ENCODE measurements around the gene CD59.
"Not testable (repeated sequence)": the region's sequence is repeated elsewhere in the genome, so short reads cannot be mapped to it uniquely, and the experiment has no call there.

The CD59 gene

GRCh38 chr11:33689501-33689900 lies 46.7 kb downstream of the CD59 start:
- Histone ChIP-seq H3K9me3 (ENCODE audit: control insufficient read depth, low read depth, low read length) (no peaks in the 10 kb centered on the region), H3K27me3 (ENCODE audit: control insufficient read depth, insufficient read depth, low read length) (no peaks in the 10 kb centered on the region), H3K4me3 (ENCODE audit: low read length) (no peak overlapping the region), H3K36me3 (ENCODE audit: control insufficient read depth, low read depth, low read length) (no peaks in the 10 kb centered on the region), H3K4me1 (ENCODE audit: control insufficient read depth, low read depth, low read length) (peaks cover 19% of the 10 kb centered on the region), H3K27ac (ENCODE audit: low read length) (no peak overlapping the region), H3K9ac (ENCODE audit: low read length) (no peak overlapping the region)

- Histone ChIP-seq H3K27ac (ENCODE audit: low read length) (no peak overlapping the region), H3K27me3 (ENCODE audit: control insufficient read depth, insufficient read depth, low read length) (no peaks in the 10 kb centered on the region), H3K9ac (ENCODE audit: low read length) (no peak overlapping the region), H3K4me3 (ENCODE audit: low read length) (no peak overlapping the region), H3K4me1 (ENCODE audit: control insufficient read depth, low read depth, low read length) (peaks cover 23% of the 10 kb centered on the region), H3K36me3 (ENCODE audit: control insufficient read depth, low read depth, low read length) (no peaks in the 10 kb centered on the region), H3K9me3 (ENCODE audit: control insufficient read depth, low read depth, low read length) (no peaks in the 10 kb centered on the region)
Observed at GRCh38 chr11:33689085-33689484, 47.1 kb downstream of the CD59 start.

- Histone ChIP-seq H3K9me3 (ENCODE audit: control insufficient read depth, low read depth, low read length) (no peaks in the 10 kb centered on the region), H3K9ac (ENCODE audit: low read length) (no peak overlapping the region), H3K36me3 (ENCODE audit: control insufficient read depth, low read depth, low read length) (no peaks in the 10 kb centered on the region), H3K27ac (ENCODE audit: low read length) (no peak overlapping the region), H3K4me3 (ENCODE audit: low read length) (no peak overlapping the region), H3K4me1 (ENCODE audit: control insufficient read depth, low read depth, low read length) (peaks cover 27% of the 10 kb centered on the region), H3K27me3 (ENCODE audit: control insufficient read depth, insufficient read depth, low read length) (no peaks in the 10 kb centered on the region)
Observed at GRCh38 chr11:33687733-33688479, 48.3 kb downstream of the CD59 start.

- Histone ChIP-seq H3K36me3 (ENCODE audit: control insufficient read depth, low read depth, low read length) (no peaks in the 10 kb centered on the region), H3K4me1 (ENCODE audit: control insufficient read depth, low read depth, low read length) (peaks cover 13% of the 10 kb centered on the region), H3K27ac (ENCODE audit: low read length) (no peak overlapping the region), H3K9ac (ENCODE audit: low read length) (no peak overlapping the region), H3K9me3 (ENCODE audit: control insufficient read depth, low read depth, low read length) (no peaks in the 10 kb centered on the region), H3K4me3 (ENCODE audit: low read length) (no peak overlapping the region), H3K27me3 (ENCODE audit: control insufficient read depth, insufficient read depth, low read length) (no peaks in the 10 kb centered on the region)
Observed at GRCh38 chr11:33685082-33685481, 51.1 kb downstream of the CD59 start.

GRCh38 chr11:33684003-33684706 lies 52.1 kb downstream of the CD59 start:
- Histone ChIP-seq H3K4me1 (ENCODE audit: control insufficient read depth, low read depth, low read length) (peaks cover 13% of the 10 kb centered on the region), H3K9ac (ENCODE audit: low read length) (no peak overlapping the region), H3K4me3 (ENCODE audit: low read length) (no peak overlapping the region), H3K9me3 (ENCODE audit: control insufficient read depth, low read depth, low read length) (no peaks in the 10 kb centered on the region), H3K27ac (ENCODE audit: low read length) (no peak overlapping the region), H3K36me3 (ENCODE audit: control insufficient read depth, low read depth, low read length) (no peaks in the 10 kb centered on the region), H3K27me3 (ENCODE audit: control insufficient read depth, insufficient read depth, low read length) (no peaks in the 10 kb centered on the region)

GRCh38 chr11:33682446-33682845 lies 53.8 kb downstream of the CD59 start:
- no peak overlapping the region for H3K9ac ChIP-seq (ENCODE audit: low read length)
- no peaks in the 10 kb centered on the region for H3K36me3 ChIP-seq (ENCODE audit: control insufficient read depth, low read depth, low read length)
- H3K4me3 ChIP-seq (ENCODE audit: low read length): no peak overlapping the region
- H3K27ac ChIP-seq (ENCODE audit: low read length): no peak overlapping the region
- H3K27me3 ChIP-seq (ENCODE audit: control insufficient read depth, insufficient read depth, low read length): no peaks in the 10 kb centered on the region
- no peaks in the 10 kb centered on the region for H3K9me3 ChIP-seq (ENCODE audit: control insufficient read depth, low read depth, low read length)
- H3K4me1 ChIP-seq (ENCODE audit: control insufficient read depth, low read depth, low read length): peaks cover 13% of the 10 kb centered on the region

- H3K36me3 ChIP-seq (ENCODE audit: control insufficient read depth, low read depth, low read length): no peaks in the 10 kb centered on the region
- H3K9ac ChIP-seq (ENCODE audit: low read length): no peak overlapping the region
- no peaks in the 10 kb centered on the region for H3K27me3 ChIP-seq (ENCODE audit: control insufficient read depth, insufficient read depth, low read length)
- no peaks in the 10 kb centered on the region for H3K9me3 ChIP-seq (ENCODE audit: control insufficient read depth, low read depth, low read length)
- peaks cover 13% of the 10 kb centered on the region for H3K4me1 ChIP-seq (ENCODE audit: control insufficient read depth, low read depth, low read length)
- H3K27ac ChIP-seq (ENCODE audit: low read length): no peak overlapping the region
- H3K4me3 ChIP-seq (ENCODE audit: low read length): no peak overlapping the region
Observed at GRCh38 chr11:33682019-33682418, 54.2 kb downstream of the CD59 start.

- not testable (repeated sequence) for H3K27ac ChIP-seq (ENCODE audit: low read length); H3K9me3 ChIP-seq (ENCODE audit: control insufficient read depth, low read depth, low read length); H3K36me3 ChIP-seq (ENCODE audit: control insufficient read depth, low read depth, low read length); H3K4me1 ChIP-seq (ENCODE audit: control insufficient read depth, low read depth, low read length); H3K9ac ChIP-seq (ENCODE audit: low read length); H3K27me3 ChIP-seq (ENCODE audit: control insufficient read depth, insufficient read depth, low read length); H3K4me3 ChIP-seq (ENCODE audit: low read length)
Observed at GRCh38 chr11:33678616-33679015, 57.6 kb downstream of the CD59 start.

- H3K27me3 ChIP-seq (ENCODE audit: control insufficient read depth, insufficient read depth, low read length): no peaks in the 10 kb centered on the region
- no peak overlapping the region for H3K27ac ChIP-seq (ENCODE audit: low read length)
- H3K9me3 ChIP-seq (ENCODE audit: control insufficient read depth, low read depth, low read length): no peaks in the 10 kb centered on the region
- H3K4me1 ChIP-seq (ENCODE audit: control insufficient read depth, low read depth, low read length): peaks cover 4% of the 10 kb centered on the region
- no peak overlapping the region for H3K4me3 ChIP-seq (ENCODE audit: low read length)
- H3K36me3 ChIP-seq (ENCODE audit: control insufficient read depth, low read depth, low read length): no peaks in the 10 kb centered on the region
- no peak overlapping the region for H3K9ac ChIP-seq (ENCODE audit: low read length)
Observed at GRCh38 chr11:33674035-33674814, 62.0 kb downstream of the CD59 start.

GRCh38 chr11:33672273-33672672 lies 64.0 kb downstream of the CD59 start:
- H3K9ac ChIP-seq (ENCODE audit: low read length): no peak overlapping the region
- no peaks in the 10 kb centered on the region for H3K9me3 ChIP-seq (ENCODE audit: control insufficient read depth, low read depth, low read length)
- peaks cover 18% of the 10 kb centered on the region for H3K4me1 ChIP-seq (ENCODE audit: control insufficient read depth, low read depth, low read length)
- H3K4me3 ChIP-seq (ENCODE audit: low read length): no peak overlapping the region
- no peaks in the 10 kb centered on the region for H3K27me3 ChIP-seq (ENCODE audit: control insufficient read depth, insufficient read depth, low read length)
- no peak overlapping the region for H3K27ac ChIP-seq (ENCODE audit: low read length)
- no peaks in the 10 kb centered on the region for H3K36me3 ChIP-seq (ENCODE audit: control insufficient read depth, low read depth, low read length)

GRCh38 chr11:33670250-33671011 lies 65.8 kb downstream of the CD59 start:
- no peaks in the 10 kb centered on the region for H3K36me3 ChIP-seq (ENCODE audit: control insufficient read depth, low read depth, low read length)
- H3K9me3 ChIP-seq (ENCODE audit: control insufficient read depth, low read depth, low read length): no peaks in the 10 kb centered on the region
- no peak overlapping the region for H3K4me3 ChIP-seq (ENCODE audit: low read length)
- peaks cover 18% of the 10 kb centered on the region for H3K4me1 ChIP-seq (ENCODE audit: control insufficient read depth, low read depth, low read length)
- no peaks in the 10 kb centered on the region for H3K27me3 ChIP-seq (ENCODE audit: control insufficient read depth, insufficient read depth, low read length)
- no peak overlapping the region for H3K27ac ChIP-seq (ENCODE audit: low read length)
- no peak overlapping the region for H3K9ac ChIP-seq (ENCODE audit: low read length)

Data from iPS-18a (cell line).